Activated T-cell treated with anti-CD3 and anti-CD28 coated beads, Interleukin-2, amount 50 U/mL, for 72 hours (primary cell): ENCODE data around the gene HPSE2. TPM values are rescaled to one million over a fixed set of nuclear protein-coding genes. Genes with fewer than 3 reads are reported as not detected.
A peak's percentile ranks its signal among the peaks of the same experiment; 100 is the strongest.

ENCODE experiments used
- ATAC-seq, 2 donors: fragments of 150-1000 bp; cut with Tn5 transposase; replicated peaks in 1 of 2; 2 replicates each; pipeline ENCODE4 v1.10.0; 2021; ENCODE audit warnings: moderate library complexity in 2 of 2, mild to moderate bottlenecking in 1 of 2
- DNase-seq, 2 donors: peaks; one replicate each; pipeline ENCODE4 v3.0.0; 2021 to 2022; ENCODE audit warnings: mixed read lengths in 1 of 2
- H3K27ac Mint-ChIP-seq: one replicate; pipeline ENCODE4 v1.8.0; 2022; ENCODE audit warnings: mild to moderate bottlenecking, moderate library complexity, mixed read lengths
- H3K27me3 Mint-ChIP-seq: one replicate; pipeline ENCODE4 v1.8.0; 2022; ENCODE audit warnings: low read depth, mixed read lengths
- H3K36me3 Mint-ChIP-seq, 2 donors: one replicate each; pipeline ENCODE4 v1.8.0; 2022; ENCODE audit warnings: mixed read lengths in 2 of 2, mild to moderate bottlenecking in 1 of 2; ENCODE audit not compliant: insufficient read depth in 2 of 2
- H3K4me1 Mint-ChIP-seq: one replicate; pipeline ENCODE4 v1.8.0; 2022; ENCODE audit warnings: low read depth, mixed read lengths
- H3K4me3 Mint-ChIP-seq, 2 donors: one replicate each; pipeline ENCODE4 v1.8.0; 2022; ENCODE audit warnings: mild to moderate bottlenecking in 2 of 2, mixed read lengths in 2 of 2, moderate library complexity in 2 of 2
- H3K9me3 Mint-ChIP-seq, 2 donors: one replicate each; pipeline ENCODE4 v1.8.0; 2022; ENCODE audit warnings: mixed read lengths in 2 of 2
- total RNA-seq, 2 donors: library from RNA; stranded (reverse); gene quantifications; one replicate each; pipeline ENCODE4 v1.2.3, GENCODE V29; 2022

HPSE2 gene
- total RNA-seq, 2 donors from 2014 or later: not detected

- DNase-seq (no peak), ATAC-seq (no peak)
- peaks cover 11% of the 10 kb centered on the region for H3K27me3 Mint-ChIP-seq
- H3K36me3 Mint-ChIP-seq: no peaks in the 10 kb centered on the region
- H3K27ac Mint-ChIP-seq: no peak overlapping the region
- no peaks in the 10 kb centered on the region for H3K4me1 Mint-ChIP-seq
- H3K9me3 Mint-ChIP-seq: no peaks in the 10 kb centered on the region
- H3K4me3 Mint-ChIP-seq: no peak overlapping the region
Measured at GRCh38 chr10:98587156-98587837, 648.4 kb downstream of the HPSE2 start.

GRCh38 chr10:98586096-98586495 lies 649.6 kb downstream of the HPSE2 start:
- Mint-ChIP-seq H3K9me3 (no peaks in the 10 kb centered on the region), H3K27ac (no peak overlapping the region), H3K36me3 (no peaks in the 10 kb centered on the region), H3K4me3 (no peak overlapping the region), H3K27me3 (peaks cover 11% of the 10 kb centered on the region), H3K4me1 (no peaks in the 10 kb centered on the region)
- DNase-seq (no peak), ATAC-seq (no peak)

GRCh38 chr10:98582363-98582762 lies 653.3 kb downstream of the HPSE2 start:
- DNase-seq (no peak), ATAC-seq (no peak)
- Mint-ChIP-seq H3K36me3 (no peaks in the 10 kb centered on the region), H3K4me1 (no peaks in the 10 kb centered on the region), H3K9me3 (no peaks in the 10 kb centered on the region), H3K27me3 (peaks cover 27% of the 10 kb centered on the region), H3K27ac (no peak overlapping the region), H3K4me3 (no peak overlapping the region)

GRCh38 chr10:98577578-98577977 lies 658.1 kb downstream of the HPSE2 start:
- Mint-ChIP-seq H3K36me3 (no peaks in the 10 kb centered on the region), H3K27ac (no peak overlapping the region), H3K4me3 (no peak overlapping the region), H3K27me3 (peaks cover 19% of the 10 kb centered on the region), H3K9me3 (no peaks in the 10 kb centered on the region), H3K4me1 (no peaks in the 10 kb centered on the region)
- ATAC-seq: no peak
- DNase-seq: no peak

- peaks cover 23% of the 10 kb centered on the region for H3K27me3 Mint-ChIP-seq
- ATAC-seq (no peak), DNase-seq (no peak)
- no peaks in the 10 kb centered on the region for H3K36me3 Mint-ChIP-seq
- H3K4me3 Mint-ChIP-seq: no peak overlapping the region
- H3K9me3 Mint-ChIP-seq: no peaks in the 10 kb centered on the region
- peak overlapping the region; percentile 17 for H3K27ac Mint-ChIP-seq
- no peaks in the 10 kb centered on the region for H3K4me1 Mint-ChIP-seq
Measured at GRCh38 chr10:98577168-98577567, 658.5 kb downstream of the HPSE2 start.

DNA sequence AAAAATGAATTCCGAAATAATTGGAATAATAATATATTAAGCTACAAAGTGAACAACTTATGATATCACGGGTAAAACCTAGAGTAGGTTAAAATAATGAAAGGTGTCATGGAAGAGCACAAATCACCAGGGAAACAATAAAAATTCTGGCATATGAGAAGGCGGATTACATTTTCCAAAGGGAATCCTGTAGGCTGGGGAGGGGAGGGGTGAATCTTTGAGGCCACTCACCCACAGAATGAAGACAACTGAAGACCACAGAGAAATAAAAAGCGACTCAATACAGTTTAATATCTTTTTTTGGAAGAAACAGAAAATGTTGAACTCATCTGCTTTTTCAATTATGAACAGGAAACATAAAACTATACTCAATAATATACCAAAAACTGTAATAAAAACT lies 659.6 kb downstream of the HPSE2 start:
- Mint-ChIP-seq H3K36me3 (no peaks in the 10 kb centered on the region), H3K4me1 (no peaks in the 10 kb centered on the region), H3K4me3 (no peak overlapping the region), H3K27me3 (peaks cover 23% of the 10 kb centered on the region), H3K9me3 (no peaks in the 10 kb centered on the region), H3K27ac (no peak overlapping the region)
- DNase-seq (no peak), ATAC-seq (no peak)

DNA sequence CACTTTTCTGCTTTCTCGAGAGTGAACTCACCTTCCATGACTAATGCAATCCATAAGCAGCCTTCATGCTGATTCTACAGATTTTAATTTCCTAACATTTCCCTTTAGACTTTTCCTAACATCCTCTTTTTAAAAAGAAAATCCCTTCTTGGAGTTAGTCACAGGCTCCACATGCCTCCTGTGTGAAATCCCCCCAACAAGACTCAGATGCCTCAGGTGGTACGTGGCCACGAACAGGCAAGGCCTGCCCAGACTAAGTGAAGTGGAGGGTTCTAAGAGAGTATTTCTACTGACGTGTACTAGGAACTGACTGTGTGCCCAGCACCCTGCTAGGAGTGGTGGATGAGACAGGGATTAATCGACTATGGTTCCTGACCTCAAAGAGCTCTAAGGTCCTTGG lies 663.1 kb downstream of the HPSE2 start:
- DNase-seq (no peak), ATAC-seq (no peak)
- Mint-ChIP-seq H3K9me3 (no peaks in the 10 kb centered on the region), H3K36me3 (no peaks in the 10 kb centered on the region), H3K4me1 (no peaks in the 10 kb centered on the region), H3K27ac (no peak overlapping the region), H3K27me3 (peaks cover 7% of the 10 kb centered on the region), H3K4me3 (no peak overlapping the region)

DNA sequence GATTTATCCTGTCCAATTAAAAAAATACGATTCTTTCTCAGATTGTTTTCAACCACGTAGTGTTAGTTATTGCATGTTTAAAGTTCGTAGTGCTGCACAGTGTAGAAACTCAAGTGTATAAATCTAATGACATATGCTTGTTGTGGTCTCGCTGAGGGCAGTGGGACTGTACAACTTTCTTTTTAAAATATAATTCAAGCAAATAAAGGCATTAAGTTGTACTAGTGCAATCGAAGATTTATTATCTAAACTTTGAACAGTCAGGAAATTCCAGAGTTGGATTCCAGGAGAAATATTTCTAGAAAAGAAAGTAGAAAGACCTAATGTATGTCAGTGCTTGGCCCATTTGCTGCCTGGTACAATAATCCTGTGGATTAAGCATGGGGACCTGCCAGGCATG lies 664.8 kb downstream of the HPSE2 start:
- DNase-seq (no peak), ATAC-seq (no peak)
- H3K27ac Mint-ChIP-seq: no peak overlapping the region

DNA sequence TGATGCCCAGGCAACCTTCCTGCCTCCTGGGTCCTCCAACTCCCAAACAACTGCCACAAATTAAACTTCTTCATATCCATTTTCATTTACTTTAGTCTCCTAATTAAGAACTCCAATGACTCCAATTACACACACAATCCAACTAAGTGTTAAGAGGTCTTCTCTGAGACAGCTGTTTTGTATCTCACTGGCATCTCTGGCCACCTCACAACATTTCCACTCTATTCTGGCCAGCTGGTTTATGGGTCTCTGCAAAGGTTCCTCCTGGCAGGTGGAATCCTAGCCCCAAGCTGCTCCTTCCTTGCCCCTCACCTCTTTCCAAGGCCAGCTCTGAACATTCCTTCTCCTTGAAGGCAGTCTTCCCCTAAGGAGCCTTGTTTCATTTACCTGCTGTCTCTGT lies 665.8 kb downstream of the HPSE2 start:
- ATAC-seq (no peak), DNase-seq (no peak)
- Mint-ChIP-seq H3K27me3 (peaks cover 7% of the 10 kb centered on the region), H3K27ac (no peak overlapping the region), H3K9me3 (no peaks in the 10 kb centered on the region), H3K36me3 (no peaks in the 10 kb centered on the region), H3K4me3 (no peak overlapping the region), H3K4me1 (no peaks in the 10 kb centered on the region)

More for the DNA sequence above, 664.8 kb downstream of the HPSE2 start:
- Mint-ChIP-seq H3K9me3 (no peaks in the 10 kb centered on the region), H3K4me3 (no peak overlapping the region), H3K36me3 (no peaks in the 10 kb centered on the region), H3K27me3 (peaks cover 7% of the 10 kb centered on the region), H3K4me1 (no peaks in the 10 kb centered on the region)

GRCh38 chr10:98568551-98568950 lies 667.1 kb downstream of the HPSE2 start:
- Mint-ChIP-seq H3K36me3 (no peaks in the 10 kb centered on the region), H3K27me3 (peaks cover 7% of the 10 kb centered on the region), H3K4me1 (no peaks in the 10 kb centered on the region), H3K27ac (no peak overlapping the region), H3K9me3 (no peaks in the 10 kb centered on the region), H3K4me3 (no peak overlapping the region)
- no peak for DNase-seq
- ATAC-seq: no peak

GRCh38 chr10:98567391-98568133 lies 668.1 kb downstream of the HPSE2 start:
- ATAC-seq: no peak

DNA sequence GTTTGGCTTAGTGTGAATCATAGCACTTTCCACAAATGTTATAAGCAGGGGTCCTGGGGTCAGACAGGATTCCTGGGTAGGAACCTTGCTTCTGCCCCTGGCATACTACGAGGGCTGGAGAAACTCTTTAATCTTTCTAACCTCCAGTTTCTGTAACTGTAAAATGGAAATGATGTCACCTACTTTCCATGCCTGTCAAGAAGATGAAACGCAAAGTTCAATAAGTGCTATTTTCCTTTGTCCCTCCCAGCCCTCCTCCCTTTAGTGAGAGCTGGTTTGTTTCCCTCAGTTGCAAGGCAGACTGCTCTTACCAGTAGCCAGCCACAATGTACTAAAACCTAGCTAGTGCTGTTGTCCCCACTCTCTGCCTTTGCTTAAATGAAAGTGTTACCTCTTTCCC lies 671.8 kb downstream of the HPSE2 start:
- no peak for DNase-seq
- H3K36me3 Mint-ChIP-seq: no peaks in the 10 kb centered on the region
- no peak overlapping the region for H3K27ac Mint-ChIP-seq
- no peaks in the 10 kb centered on the region for H3K27me3 Mint-ChIP-seq
- no peak overlapping the region for H3K4me3 Mint-ChIP-seq
- no peak for ATAC-seq
- no peaks in the 10 kb centered on the region for H3K9me3 Mint-ChIP-seq
- H3K4me1 Mint-ChIP-seq: no peaks in the 10 kb centered on the region

More at GRCh38 chr10:98567391-98568133, 668.1 kb downstream of the HPSE2 start:
- H3K36me3 Mint-ChIP-seq: no peaks in the 10 kb centered on the region
- no peak overlapping the region for H3K27ac Mint-ChIP-seq
- H3K4me1 Mint-ChIP-seq: no peaks in the 10 kb centered on the region
- no peak overlapping the region for H3K4me3 Mint-ChIP-seq
- H3K27me3 Mint-ChIP-seq: peaks cover 5% of the 10 kb centered on the region
- no peaks in the 10 kb centered on the region for H3K9me3 Mint-ChIP-seq
- no peak for DNase-seq

GRCh38 chr10:98560565-98560964 lies 675.1 kb downstream of the HPSE2 start:
- DNase-seq: no peak
- no peak for ATAC-seq
- H3K9me3 Mint-ChIP-seq: no peaks in the 10 kb centered on the region
- no peak overlapping the region for H3K27ac Mint-ChIP-seq
- no peaks in the 10 kb centered on the region for H3K4me1 Mint-ChIP-seq
- H3K4me3 Mint-ChIP-seq: no peak overlapping the region
- H3K27me3 Mint-ChIP-seq: no peaks in the 10 kb centered on the region
- no peaks in the 10 kb centered on the region for H3K36me3 Mint-ChIP-seq

- no peak overlapping the region for H3K27ac Mint-ChIP-seq
- no peaks in the 10 kb centered on the region for H3K9me3 Mint-ChIP-seq
- H3K36me3 Mint-ChIP-seq: no peaks in the 10 kb centered on the region
- H3K4me3 Mint-ChIP-seq: no peak overlapping the region
- ATAC-seq (no peak), DNase-seq (no peak)
- H3K4me1 Mint-ChIP-seq: no peaks in the 10 kb centered on the region
- peaks cover 13% of the 10 kb centered on the region for H3K27me3 Mint-ChIP-seq
Measured at GRCh38 chr10:98556061-98556460, 679.6 kb downstream of the HPSE2 start.
